ENCODE data around the gene PHACTR2.
A peak's percentile ranks its signal among the peaks of the same experiment; 100 is the strongest.
"Not testable (repeated sequence)": the region's sequence is repeated elsewhere in the genome, so short reads cannot be mapped to it uniquely, and the experiment has no call there.

Gene PHACTR2

GRCh38 chr6:143807103-143807772 is 129.5 kb downstream of the PHACTR2 start:
- no peak for DNase-seq (ENCODE audit: low read depth)

GRCh38 chr6:143810745-143811144 is 133.0 kb downstream of the PHACTR2 start:
- DNase-seq (ENCODE audit: low read depth) = no peak

- no peak for DNase-seq (ENCODE audit: low read depth)
These were observed 133.9 kb downstream of the PHACTR2 start for GRCh38 chr6:143811501-143812157.

GRCh38 chr6:143817621-143818020 is 139.9 kb downstream of the PHACTR2 start:
- DNase-seq (ENCODE audit: low read depth) = no peak

- no peak for DNase-seq (ENCODE audit: low read depth)
These were observed 143.6 kb downstream of the PHACTR2 start for GRCh38 chr6:143821359-143821758.

- DNase-seq (ENCODE audit: low read depth) = no peak
These were observed 144.8 kb downstream of the PHACTR2 start for GRCh38 chr6:143822584-143823024.

GRCh38 chr6:143823548-143823947 is 145.8 kb downstream of the PHACTR2 start:
- DNase-seq (ENCODE audit: low read depth) = no peak

GRCh38 chr6:143828572-143828971 is 150.8 kb downstream of the PHACTR2 start:
- DNase-seq (ENCODE audit: low read depth) = no peak

- DNase-seq (ENCODE audit: low read depth) = no peak
These were observed 158.4 kb downstream of the PHACTR2 start for GRCh38 chr6:143836150-143836549.

- DNase-seq (ENCODE audit: low read depth) = no peak
These were observed 160.6 kb downstream of the PHACTR2 start for GRCh38 chr6:143838395-143838794.

GRCh38 chr6:143839196-143839595 is 161.4 kb downstream of the PHACTR2 start:
- no peak for DNase-seq (ENCODE audit: low read depth)

- no peak for DNase-seq (ENCODE audit: low read depth)
These were observed 163.0 kb downstream of the PHACTR2 start for GRCh38 chr6:143840595-143841265.

GRCh38 chr6:143842461-143842901 is 164.7 kb downstream of the PHACTR2 start:
- DNase-seq (ENCODE audit: low read depth) = no peak

GRCh38 chr6:143842902-143843676 is 165.3 kb downstream of the PHACTR2 start, which contains the start of gene LTV1:
LTV1 (plus strand) TSS chr6:143843338; CDS start chr6:143843478, 140 bp downstream.
- DNase-seq (ENCODE audit: low read depth) = peak; percentile 85

GRCh38 chr6:143843677-143843999 is 165.9 kb downstream of the PHACTR2 start:
- DNase-seq (ENCODE audit: low read depth) = no peak

GRCh38 chr6:143844006-143844405 is 166.2 kb downstream of the PHACTR2 start:
- DNase-seq (ENCODE audit: low read depth) = no peak

GRCh38 chr6:143845033-143845432 is 167.3 kb downstream of the PHACTR2 start:
- DNase-seq (ENCODE audit: low read depth) = no peak

GRCh38 chr6:143851706-143852105 is 173.9 kb downstream of the PHACTR2 start:
- DNase-seq (ENCODE audit: low read depth) = not testable (repeated sequence)

- DNase-seq (ENCODE audit: low read depth) = not testable (repeated sequence)
These were observed 177.3 kb downstream of the PHACTR2 start for GRCh38 chr6:143855057-143855456.

GRCh38 chr6:143856762-143857161 is 179.0 kb downstream of the PHACTR2 start:
- not testable (repeated sequence) for DNase-seq (ENCODE audit: low read depth)

- DNase-seq (ENCODE audit: low read depth) = no peak
These were observed 179.9 kb downstream of the PHACTR2 start for GRCh38 chr6:143857651-143858050.

Data from activated gamma-delta T cell treated with anti-CD3 and anti-CD28 coated beads, Interleukin-2, amount 50 U/mL, for 16 hours (primary cell).